ENCODE data around the gene NKD1. TPM values are rescaled to one million over a fixed set of nuclear protein-coding genes. Genes with fewer than 3 reads are reported as not detected.

NKD1 gene
- total RNA-seq, 1 experiment from 2014 or later, result 0.07 TPM

DNA sequence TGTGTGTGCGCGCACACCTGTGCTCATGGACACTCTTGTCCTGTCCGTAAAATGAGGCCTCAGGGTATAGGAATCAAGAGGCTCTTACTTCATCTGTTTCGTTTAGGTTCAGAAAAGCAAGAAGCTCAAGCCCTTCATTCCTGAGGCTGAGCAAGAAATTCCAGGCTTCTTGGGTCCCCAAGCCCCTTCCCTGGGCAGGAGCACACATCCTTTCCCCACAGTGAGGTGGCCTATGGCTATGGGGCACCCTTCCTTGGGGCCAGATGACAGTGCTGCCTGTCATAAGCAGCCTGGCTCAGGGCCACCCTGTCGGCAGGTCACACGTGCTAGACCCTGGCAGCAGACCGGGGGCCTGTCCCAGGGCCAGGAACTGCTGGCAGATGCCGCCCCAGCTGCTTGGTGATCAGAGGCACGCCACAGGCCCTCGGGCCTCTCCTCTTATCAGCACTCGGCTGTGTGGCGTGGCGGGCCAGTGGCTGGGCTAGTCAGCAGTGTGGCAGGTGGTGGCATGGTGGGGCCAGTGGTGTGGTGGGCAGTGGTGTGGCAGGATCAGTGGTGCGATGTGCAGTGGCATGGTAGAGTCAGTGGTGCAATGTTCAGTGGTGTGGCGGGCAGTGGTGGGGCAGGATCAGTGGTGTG is 50.2 kb downstream of the NKD1 start:
- Histone ChIP-seq H3K4me3 (no peak overlapping the region), H3K36me3 (no peaks in the 10 kb centered on the region), H3K27me3 (no peaks in the 10 kb centered on the region), H3K9me3 (no peaks in the 10 kb centered on the region)
- no peak for DNase-seq

DNA sequence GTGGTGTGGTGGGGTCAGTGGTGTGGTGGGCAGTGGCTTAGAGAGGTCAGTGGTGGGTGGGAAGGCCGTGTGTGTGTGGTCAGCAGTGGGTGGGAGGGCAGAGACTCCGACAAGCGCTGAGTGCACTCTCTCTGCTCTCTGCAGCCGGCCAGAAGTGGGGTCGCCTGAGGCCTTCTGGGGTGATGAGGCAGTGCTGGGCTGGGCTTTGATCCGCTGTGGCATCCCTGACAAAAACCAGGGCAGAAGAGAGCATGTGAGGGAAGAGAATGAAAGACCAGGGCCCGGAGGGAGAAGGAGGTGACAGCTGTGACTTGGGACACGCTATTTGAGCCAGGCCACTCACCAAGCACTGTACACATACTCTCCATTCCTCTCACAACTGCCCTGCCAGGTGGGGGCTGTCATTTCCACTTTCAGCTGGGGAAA is 50.8 kb downstream of the NKD1 start:
- no peak overlapping the region for H3K4me3 ChIP-seq
- H3K27me3 ChIP-seq, result no peaks in the 10 kb centered on the region
- no peak for DNase-seq
- H3K9me3 ChIP-seq, result no peaks in the 10 kb centered on the region
- H3K36me3 ChIP-seq, result no peaks in the 10 kb centered on the region

GRCh38 chr16:50599494-50599893 is 51.3 kb downstream of the NKD1 start:
- no peak overlapping the region for H3K4me3 ChIP-seq
- H3K36me3 ChIP-seq, result no peaks in the 10 kb centered on the region
- H3K27me3 ChIP-seq, result no peaks in the 10 kb centered on the region
- no peak for DNase-seq
- H3K9me3 ChIP-seq, result no peaks in the 10 kb centered on the region

DNA sequence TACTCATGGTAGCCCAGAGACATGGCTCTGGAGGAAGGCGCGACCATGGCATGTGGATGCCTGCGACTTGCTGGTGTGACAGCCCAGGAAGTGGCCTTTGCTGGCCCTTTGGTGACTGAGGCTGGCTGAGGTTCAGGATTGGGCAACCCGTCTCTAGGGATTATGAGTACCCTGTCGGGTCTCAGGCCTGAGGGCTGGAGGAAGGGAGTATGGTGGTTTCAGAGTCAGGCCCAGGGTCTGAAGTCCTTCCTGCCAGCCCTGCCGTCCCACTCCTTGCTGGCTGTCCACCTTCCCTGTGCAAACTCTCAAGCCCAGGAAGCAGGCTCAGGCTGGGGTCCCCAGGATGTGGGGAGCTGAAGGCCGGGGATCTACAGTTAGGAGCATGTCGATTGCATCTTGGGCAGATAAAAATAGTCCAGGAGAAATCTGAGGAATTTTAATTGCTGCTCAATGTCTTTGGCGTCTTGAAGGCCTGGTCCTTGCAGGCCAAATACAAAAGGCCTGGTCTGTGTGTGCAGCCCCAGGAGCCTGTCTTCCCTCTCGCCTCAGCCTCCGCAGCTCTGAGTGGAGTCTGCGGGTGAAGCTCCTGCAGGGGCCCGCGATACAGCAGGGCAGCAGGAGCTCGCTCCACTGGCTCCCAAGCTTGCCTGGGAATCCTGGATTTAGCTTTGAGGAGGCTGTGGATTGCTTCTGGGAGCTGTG is 52.5 kb downstream of the NKD1 start:
- H3K27me3 ChIP-seq, result no peaks in the 10 kb centered on the region
- no peak for DNase-seq
- no peak overlapping the region for H3K4me3 ChIP-seq
- no peaks in the 10 kb centered on the region for H3K9me3 ChIP-seq
- H3K36me3 ChIP-seq, result no peaks in the 10 kb centered on the region

DNA sequence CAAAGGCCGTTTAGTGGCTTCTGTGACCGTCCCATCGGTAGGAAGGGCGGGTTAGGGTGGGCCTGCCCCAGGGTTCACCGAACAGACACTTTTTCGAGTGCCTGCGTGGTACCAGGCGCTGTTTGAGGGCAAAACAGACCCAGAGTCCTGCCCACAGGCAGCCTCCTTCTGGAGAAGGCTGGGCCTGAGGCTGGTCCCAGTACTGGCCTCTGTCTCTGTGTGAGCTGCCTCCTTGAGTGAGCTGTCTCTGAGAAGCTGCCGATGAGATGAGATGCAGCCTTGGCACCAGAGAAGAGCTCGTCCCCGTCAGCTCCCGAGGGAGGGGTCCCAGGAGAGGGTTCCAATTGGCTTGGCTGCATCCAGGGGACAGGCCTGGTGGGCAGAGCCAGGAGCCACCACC is 53.1 kb downstream of the NKD1 start:
- Histone ChIP-seq H3K36me3 (no peaks in the 10 kb centered on the region), H3K4me3 (no peak overlapping the region), H3K9me3 (no peaks in the 10 kb centered on the region), H3K27me3 (no peaks in the 10 kb centered on the region)
- no peak for DNase-seq

- Histone ChIP-seq H3K9me3 (no peaks in the 10 kb centered on the region), H3K4me3 (no peak overlapping the region), H3K27me3 (no peaks in the 10 kb centered on the region), H3K36me3 (no peaks in the 10 kb centered on the region)
- DNase-seq, result no peak
These were observed 53.9 kb downstream of the NKD1 start for GRCh38 chr16:50602126-50602525.

- no peaks in the 10 kb centered on the region for H3K9me3 ChIP-seq
- H3K27me3 ChIP-seq, result no peaks in the 10 kb centered on the region
- H3K4me3 ChIP-seq, result no peak overlapping the region
- H3K36me3 ChIP-seq, result no peaks in the 10 kb centered on the region
- DNase-seq, result no peak
These were observed 54.5 kb downstream of the NKD1 start for GRCh38 chr16:50602531-50603205.

- Histone ChIP-seq H3K9me3 (no peaks in the 10 kb centered on the region), H3K36me3 (no peaks in the 10 kb centered on the region), H3K4me3 (no peak overlapping the region), H3K27me3 (no peaks in the 10 kb centered on the region)
- DNase-seq, result no peak
These were observed 55.2 kb downstream of the NKD1 start for GRCh38 chr16:50603206-50604064.

DNA sequence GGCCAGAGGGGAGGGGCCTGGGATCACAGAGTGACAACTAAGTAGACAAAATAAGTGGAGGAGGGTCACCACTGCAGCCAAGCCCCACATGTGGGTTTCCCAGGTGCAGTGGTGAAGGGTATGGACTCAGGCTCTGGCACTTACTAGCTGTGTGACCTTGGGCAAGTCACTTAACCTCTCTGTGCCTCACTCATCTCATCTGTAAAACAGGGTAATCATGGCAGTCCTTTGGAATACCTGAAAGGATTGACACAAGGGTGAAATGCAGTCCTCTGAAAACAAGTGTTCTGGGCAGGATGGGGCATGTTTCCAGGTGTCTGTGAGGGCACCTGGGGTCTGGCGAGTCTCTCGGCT is 55.8 kb downstream of the NKD1 start:
- no peak overlapping the region for H3K4me3 ChIP-seq
- DNase-seq, result no peak
- H3K36me3 ChIP-seq, result no peaks in the 10 kb centered on the region
- no peaks in the 10 kb centered on the region for H3K27me3 ChIP-seq
- no peaks in the 10 kb centered on the region for H3K9me3 ChIP-seq

- H3K36me3 ChIP-seq, result no peaks in the 10 kb centered on the region
- H3K27me3 ChIP-seq, result no peaks in the 10 kb centered on the region
- DNase-seq, result no peak
- no peak overlapping the region for H3K4me3 ChIP-seq
- no peaks in the 10 kb centered on the region for H3K9me3 ChIP-seq
These were observed 56.4 kb downstream of the NKD1 start for GRCh38 chr16:50604610-50605009.

GRCh38 chr16:50605733-50606430 is 57.7 kb downstream of the NKD1 start:
- no peak for DNase-seq
- Histone ChIP-seq H3K4me3 (no peak overlapping the region), H3K36me3 (no peaks in the 10 kb centered on the region), H3K27me3 (no peaks in the 10 kb centered on the region), H3K9me3 (no peaks in the 10 kb centered on the region)

- H3K27me3 ChIP-seq, result no peaks in the 10 kb centered on the region
These were observed 58.3 kb downstream of the NKD1 start for GRCh38 chr16:50606431-50607050.

GRCh38 chr16:50607051-50607431 is 58.8 kb downstream of the NKD1 start:
- no peak overlapping the region for H3K4me3 ChIP-seq
- H3K27me3 ChIP-seq, result no peaks in the 10 kb centered on the region
- H3K36me3 ChIP-seq, result no peaks in the 10 kb centered on the region
- DNase-seq, result no peak
- H3K9me3 ChIP-seq, result no peaks in the 10 kb centered on the region

More at GRCh38 chr16:50606431-50607050, 58.3 kb downstream of the NKD1 start:
- no peak overlapping the region for H3K4me3 ChIP-seq
- DNase-seq, result no peak
- H3K9me3 ChIP-seq, result no peaks in the 10 kb centered on the region
- H3K36me3 ChIP-seq, result no peaks in the 10 kb centered on the region

- no peak overlapping the region for H3K4me3 ChIP-seq
- DNase-seq, result no peak
- no peaks in the 10 kb centered on the region for H3K9me3 ChIP-seq
- no peaks in the 10 kb centered on the region for H3K36me3 ChIP-seq
- H3K27me3 ChIP-seq, result no peaks in the 10 kb centered on the region
These were observed 59.3 kb downstream of the NKD1 start for GRCh38 chr16:50607447-50607846.

DNA sequence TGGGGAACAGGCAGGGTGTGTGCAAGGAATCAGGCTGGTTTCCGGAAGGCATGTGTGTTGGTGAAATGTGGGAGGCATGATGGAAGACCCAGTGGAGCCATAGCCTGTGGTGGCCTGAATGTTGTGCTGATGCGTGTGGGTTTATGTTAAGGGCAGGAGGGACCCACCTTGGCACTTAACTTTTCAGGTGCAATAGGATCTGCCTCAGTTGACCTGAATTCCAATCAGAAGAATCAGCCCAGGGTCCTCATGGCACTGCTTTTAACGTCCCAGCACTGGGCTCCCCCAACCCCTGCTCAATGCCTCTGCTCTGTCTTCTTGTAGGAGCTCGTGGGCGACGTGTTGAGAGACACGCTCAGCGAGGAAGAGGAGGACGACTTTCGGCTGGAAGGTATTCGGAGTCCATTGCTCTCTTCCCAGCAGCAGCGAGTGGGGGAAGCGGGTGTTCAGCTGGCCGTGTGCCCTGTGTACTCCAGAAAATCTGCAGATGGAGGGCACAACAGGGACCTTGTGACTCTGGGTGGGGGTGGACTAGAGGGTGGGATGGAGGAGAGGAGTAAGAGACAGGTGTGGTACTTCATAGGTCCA is 59.9 kb downstream of the NKD1 start:
- DNase-seq, result no peak
- no peaks in the 10 kb centered on the region for H3K36me3 ChIP-seq
- H3K9me3 ChIP-seq, result no peaks in the 10 kb centered on the region
- H3K27me3 ChIP-seq, result no peaks in the 10 kb centered on the region
- no peak overlapping the region for H3K4me3 ChIP-seq

GRCh38 chr16:50609049-50609448 is 60.9 kb downstream of the NKD1 start:
- Histone ChIP-seq H3K36me3 (no peaks in the 10 kb centered on the region), H3K27me3 (no peaks in the 10 kb centered on the region), H3K9me3 (no peaks in the 10 kb centered on the region), H3K4me3 (no peak overlapping the region)
- DNase-seq, result no peak
